ENCODE results near the gene SLC25A42.
A peak's percentile ranks its signal among the peaks of the same experiment; 100 is the strongest.
"Not testable (repeated sequence)": the region's sequence is repeated elsewhere in the genome, so short reads cannot be mapped to it uniquely, and the experiment has no call there.

The SLC25A42 gene

DNA sequence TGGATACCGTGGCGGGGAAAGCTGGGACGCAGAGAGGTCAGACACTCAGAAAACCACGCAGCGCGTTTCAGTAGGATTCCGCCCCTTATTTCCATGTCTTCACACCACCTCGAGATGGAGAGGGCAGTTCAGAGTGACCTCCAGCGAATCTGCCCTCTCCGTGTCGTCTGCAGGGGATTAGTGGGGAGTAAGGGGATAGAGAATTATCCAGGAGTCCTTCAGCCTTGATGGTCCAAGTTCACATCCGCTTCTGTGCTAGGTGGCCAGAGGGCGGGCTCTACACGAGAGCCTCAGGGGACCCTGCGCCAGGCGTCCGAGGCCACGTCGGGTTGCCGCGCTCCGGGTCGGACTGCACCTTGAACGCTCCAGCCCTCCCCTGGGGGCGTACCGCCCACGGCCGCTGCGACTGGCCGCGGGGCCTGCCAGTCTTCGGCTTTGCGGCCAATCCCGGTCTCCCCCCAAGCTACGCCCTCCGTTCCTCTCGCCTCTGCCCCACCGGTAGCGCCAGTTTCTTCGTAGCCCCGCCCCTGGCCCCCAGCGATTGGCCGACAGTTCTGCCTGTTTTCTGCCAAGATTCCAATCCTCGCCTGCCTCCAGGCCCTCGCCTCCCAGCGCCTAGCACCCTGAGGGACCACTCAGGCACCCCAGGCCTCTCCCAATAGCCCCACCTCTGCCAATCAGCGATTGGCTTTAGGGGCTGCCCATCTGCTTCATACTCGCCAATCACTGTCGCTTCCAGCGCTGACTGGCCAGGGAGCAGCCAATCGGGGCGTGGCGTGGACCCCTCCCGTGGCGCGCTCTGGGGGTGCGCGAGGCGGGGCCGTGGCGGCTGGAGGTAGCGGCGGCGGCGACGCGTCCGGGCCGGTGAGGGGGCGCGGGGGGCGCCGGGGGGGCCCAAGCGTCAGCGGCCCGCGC, at the start of gene SLC25A42:
Gene SLC25A42, plus strand, starts transcription at position 812 of the 915 bp plus-strand sequence. CDS start 32,131 bp downstream, outside the sequence.
- DNase-seq, result peak; percentile 100

DNA sequence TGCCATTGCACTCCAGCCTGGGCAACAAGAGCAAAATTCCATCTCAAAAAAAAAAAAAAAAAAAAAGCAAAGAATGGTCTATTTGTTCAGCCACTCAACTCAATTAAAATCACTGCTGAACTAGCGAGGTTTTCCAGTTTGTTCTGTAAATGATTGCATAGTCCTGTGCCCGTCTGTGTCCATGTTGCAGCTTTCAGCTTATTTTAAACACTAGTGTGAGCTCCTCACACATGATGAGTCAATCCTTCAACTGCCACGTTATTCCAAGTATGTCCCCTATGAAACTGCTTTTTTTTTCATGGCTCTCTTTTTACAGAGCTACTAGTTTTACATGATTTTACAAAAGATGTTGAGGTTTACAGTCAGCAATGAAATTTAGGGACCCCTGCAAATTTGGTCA, 42.7 kb upstream of the SLC25A42 start:
- DNase-seq, result no peak

- no peak for DNase-seq
Measured at GRCh38 chr19:19022380-19022961, 41.3 kb upstream of the SLC25A42 start.

- DNase-seq, result not testable (repeated sequence)
Measured at GRCh38 chr19:19023376-19023775, 40.4 kb upstream of the SLC25A42 start.

- DNase-seq, result no peak
Measured at GRCh38 chr19:19025861-19026260, 37.9 kb upstream of the SLC25A42 start.

DNA sequence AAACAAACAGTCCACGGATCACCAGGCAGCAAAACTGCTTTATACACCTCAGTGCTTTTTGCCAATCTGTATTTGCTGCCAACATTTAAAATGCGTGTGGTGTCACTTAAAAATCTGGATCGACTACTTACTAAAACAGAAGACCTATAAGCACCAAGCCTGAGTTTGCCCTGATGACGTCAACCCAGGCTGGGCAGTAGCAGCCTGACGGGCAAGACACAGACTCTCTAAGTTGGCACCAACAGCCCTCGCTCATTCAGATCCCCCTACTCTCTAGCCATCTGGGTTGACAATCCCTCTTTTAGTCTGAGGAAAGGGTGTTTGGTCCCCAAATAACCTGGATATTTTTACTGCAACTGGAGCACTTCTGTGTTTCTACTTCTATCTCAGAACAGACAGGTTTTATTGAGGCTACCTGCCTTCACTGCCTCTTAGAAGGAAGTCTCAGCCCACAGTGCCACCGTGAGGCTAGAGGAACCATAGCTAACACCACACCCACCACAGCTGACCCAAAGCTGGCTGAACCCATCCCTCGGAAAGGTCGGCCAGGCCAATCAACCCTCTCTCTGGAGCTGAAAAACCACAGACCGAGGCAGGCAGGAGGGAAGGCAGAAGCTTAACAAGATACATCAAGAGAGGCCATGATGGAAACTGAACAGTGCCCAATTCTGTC, 37.4 kb upstream of the SLC25A42 start:
- peak; percentile 34 for DNase-seq

- DNase-seq, result no peak
Measured at GRCh38 chr19:19027228-19027627, 36.6 kb upstream of the SLC25A42 start.

DNA sequence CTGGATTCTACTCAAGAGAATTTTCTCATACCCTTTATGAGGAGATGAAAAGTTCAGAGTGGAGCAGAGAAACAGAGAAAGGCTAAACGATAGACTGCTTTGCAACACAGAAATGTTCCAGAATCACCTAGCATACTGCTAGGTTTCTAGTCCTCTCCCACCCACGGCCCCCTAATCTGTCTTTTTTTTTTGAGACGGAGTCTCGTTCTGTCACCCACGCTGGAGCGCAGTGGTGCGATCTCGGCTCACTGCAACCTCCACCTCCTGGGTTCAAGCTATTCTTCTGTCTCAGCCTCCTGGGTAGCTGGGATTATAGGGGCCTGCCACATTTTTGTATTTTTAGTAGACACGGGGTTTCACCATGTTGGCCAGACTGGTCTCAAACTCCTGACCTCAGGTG, 35.3 kb upstream of the SLC25A42 start:
- no peak for DNase-seq

DNA sequence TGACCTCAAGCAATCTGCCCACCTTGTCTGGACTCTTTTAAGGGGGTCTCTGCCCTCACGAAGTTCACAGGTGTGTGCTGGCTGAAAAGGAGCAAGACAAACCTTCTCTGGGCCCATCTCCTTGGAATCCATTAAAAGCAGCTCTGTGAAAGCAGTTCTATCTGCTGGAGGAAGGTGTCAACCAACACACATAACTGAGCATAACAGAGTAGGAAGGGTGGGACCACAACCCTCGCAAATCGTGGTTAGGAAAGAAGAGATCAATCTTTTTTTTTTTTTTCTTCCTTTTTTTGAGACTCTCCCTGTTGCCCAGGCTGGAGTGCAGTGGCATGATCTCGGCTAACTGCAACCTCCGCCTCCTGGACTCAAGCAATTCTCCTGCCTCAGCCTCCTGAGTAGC, 31.9 kb upstream of the SLC25A42 start:
- DNase-seq, result no peak

GRCh38 chr19:19032420-19033175, 31.2 kb upstream of the SLC25A42 start:
- peak; percentile 99 for DNase-seq

DNA sequence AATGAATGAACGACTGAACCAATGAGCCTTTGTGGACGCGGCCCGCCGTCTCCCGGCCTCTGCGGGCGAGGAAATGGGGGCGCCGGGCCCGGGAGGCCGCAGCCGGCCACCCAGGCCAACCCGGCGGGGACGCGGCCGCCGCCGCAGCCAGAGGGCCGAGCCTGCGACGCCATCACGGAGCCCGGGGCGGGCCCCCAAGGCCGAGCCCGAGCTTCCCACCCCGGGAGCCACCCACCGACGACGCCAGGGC, 30.7 kb upstream of the SLC25A42 start:
- DNase-seq, result no peak

- DNase-seq, result peak; percentile 98
Measured at GRCh38 chr19:19033426-19034203, 30.2 kb upstream of the SLC25A42 start, which contains the start of the genes ARMC6 and SUGP2. ARMC6 (plus strand) TSS chr19:19033603; CDS start chr19:19034210, 607 bp downstream. SUGP2 (minus strand) TSS chr19:19033517; CDS start chr19:19031071, 2,446 bp downstream.

DNA sequence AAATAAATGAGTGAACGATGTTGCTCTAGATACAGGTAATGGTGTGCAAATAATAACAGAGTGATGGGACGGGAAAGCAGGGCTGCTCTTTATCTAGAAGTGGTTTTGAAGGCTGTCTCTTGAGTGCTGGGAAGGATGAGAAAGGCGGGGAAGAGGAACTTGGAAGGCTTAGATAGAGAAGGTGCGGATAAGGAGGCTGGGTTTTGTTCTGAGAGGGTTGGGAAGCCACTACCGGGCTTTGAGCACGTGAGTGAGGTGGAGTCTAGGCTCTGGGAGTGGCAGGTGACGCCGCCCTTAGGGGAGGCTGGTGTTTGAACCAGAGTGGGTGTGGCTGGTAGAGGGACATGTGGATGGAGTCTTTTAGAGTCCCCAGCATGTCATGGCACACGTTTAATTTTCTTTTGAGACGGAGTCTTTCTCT, 29.6 kb upstream of the SLC25A42 start:
- DNase-seq, result peak; percentile 97

GRCh38 chr19:19039901-19040300, 23.9 kb upstream of the SLC25A42 start:
- no peak for DNase-seq

- no peak for DNase-seq
Measured at GRCh38 chr19:19040417-19040816, 23.4 kb upstream of the SLC25A42 start.

- no peak for DNase-seq
Measured at GRCh38 chr19:19042732-19043280, 21.0 kb upstream of the SLC25A42 start.

GRCh38 chr19:19043481-19043880, 20.3 kb upstream of the SLC25A42 start:
- no peak for DNase-seq

- no peak for DNase-seq
Measured at GRCh38 chr19:19043881-19044280, 19.9 kb upstream of the SLC25A42 start.

- no peak for DNase-seq
Measured at GRCh38 chr19:19049406-19049805, 14.4 kb upstream of the SLC25A42 start.

GRCh38 chr19:19050104-19050503, 13.7 kb upstream of the SLC25A42 start:
- DNase-seq, result no peak

DNA sequence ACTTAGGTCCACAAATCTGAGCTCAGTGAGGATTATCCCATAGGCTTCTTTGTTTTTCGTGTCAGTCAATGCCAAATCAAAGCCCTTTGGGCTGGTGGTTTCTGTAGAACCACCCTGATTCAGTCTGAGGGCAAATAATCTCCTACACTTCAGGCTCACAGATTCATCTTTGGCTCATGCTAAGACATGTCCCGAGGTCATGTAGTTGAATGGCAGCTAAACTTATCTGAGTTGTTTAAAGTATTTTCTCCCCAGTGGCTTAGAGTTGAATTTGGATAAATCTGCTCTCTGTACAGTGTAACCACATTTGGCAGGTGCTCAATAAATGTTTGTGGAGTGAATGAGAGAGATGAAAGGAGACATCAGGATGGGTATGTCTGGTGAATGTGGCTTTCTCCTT, 13.1 kb upstream of the SLC25A42 start:
- DNase-seq, result no peak

Data from NCI-H82 (cell line).